Upper lobe of left lung (tissue), 6 donors: Measurements from ENCODE around the gene TMPRSS4. TPM values are rescaled to one million over a fixed set of nuclear protein-coding genes. Genes with fewer than 3 reads are reported as not detected.

Experiments used
- ATAC-seq, 2 donors: fragments of 200-7000 bp; cut with Tn5 transposase; one replicate each; pipeline ENCODE4 v1.9.1; 2022; ENCODE audit warnings: mild to moderate bottlenecking in 2 of 2, moderate library complexity in 2 of 2; ENCODE audit not compliant: low FRiP score in 2 of 2
- DNase-seq, 2 donors: peaks; one replicate each; pipeline ENCODE4 v3.0.0-alpha.2; 2019 to 2020
- H3K27ac ChIP-seq, 4 donors: fragments of 200-600 bp; sonication (generic); one replicate each; pipeline ENCODE4 v1.5.1; 2016 to 2019
- H3K27me3 ChIP-seq, 4 donors: fragments of 200-600 bp; sonication (generic); one replicate each; pipeline ENCODE4 v1.5.1; 2017 to 2019
- H3K36me3 ChIP-seq, 4 donors: fragments of 200-600 bp; sonication (generic); one replicate each; pipeline ENCODE4 v1.5.1; 2016 to 2019
- H3K4me1 ChIP-seq, 4 donors: fragments of 200-600 bp; sonication (generic); one replicate each; pipeline ENCODE4 v1.5.1; 2018 to 2019
- H3K4me3 ChIP-seq, 4 donors: fragments of 200-600 bp; sonication (generic); one replicate each; pipeline ENCODE4 v1.5.1; 2017 to 2019; ENCODE audit warnings: mild to moderate bottlenecking in 2 of 4, moderate library complexity in 1 of 4
- H3K9me3 ChIP-seq, 4 donors: fragments of 200-600 bp; sonication (generic); one replicate each; pipeline ENCODE4 v1.5.1; 2018 to 2019
- EP300 ChIP-seq, 4 donors: sonication (generic); formaldehyde crosslinking; IDR thresholded peaks; one replicate each; pipeline ENCODE4 v1.5.1; 2017; ENCODE audit warnings: antibody characterized with exemption in 4 of 4, control low read depth in 2 of 4
- POLR2A ChIP-seq, 4 donors: fragments of 450-650 bp; IDR thresholded peaks; one replicate each; pipeline ENCODE4 v1.5.1; 2016 to 2017; ENCODE audit warnings: antibody characterized with exemption in 4 of 4, mild to moderate bottlenecking in 2 of 4
- POLR2AphosphoS5 ChIP-seq, 2 donors: sonication (generic); formaldehyde crosslinking; IDR thresholded peaks; one replicate each; pipeline ENCODE4 v1.5.1; 2017; ENCODE audit warnings: antibody characterized with exemption in 2 of 2
- WGBS, 2 donors: methylation state at CpG; one replicate each; pipeline ENCODE4 v1.1.5; 2017 to 2018; 5-methylcytosine and 5-hydroxymethylcytosine counted together
- total RNA-seq, 6 donors: library from RNA; depleted of rRNA in 4 of 6; stranded (reverse); fragments of >200 nt in 4 of 6; gene quantifications; one replicate each; pipeline versions ENCODE4 v1.1.0 to v1.2.1, GENCODE V29; 2016 to 2021
- TF ChIP-seq, protein P1 (sequence below), 6 experiments: fragments of 450-650 bp in 4 of 6; fragments of 200-600 bp in 2 of 6; sonication (generic) in 2 of 6; IDR thresholded peaks; one replicate each; pipeline ENCODE4 v1.5.1; 2016 to 2019; ENCODE audit warnings: antibody characterized with exemption in 6 of 6
- donor health status: DM: no; HTN: no; CAD: no; lungs with moderate emphysema.
- donor health status: DM: no; HTN: yes; CAD: no; lungs with severe emphysema.

The TMPRSS4 gene
- total RNA-seq, 6 donors from 2014 or later = 1.6 to 14.3 (median 3.1) TPM

DNA sequence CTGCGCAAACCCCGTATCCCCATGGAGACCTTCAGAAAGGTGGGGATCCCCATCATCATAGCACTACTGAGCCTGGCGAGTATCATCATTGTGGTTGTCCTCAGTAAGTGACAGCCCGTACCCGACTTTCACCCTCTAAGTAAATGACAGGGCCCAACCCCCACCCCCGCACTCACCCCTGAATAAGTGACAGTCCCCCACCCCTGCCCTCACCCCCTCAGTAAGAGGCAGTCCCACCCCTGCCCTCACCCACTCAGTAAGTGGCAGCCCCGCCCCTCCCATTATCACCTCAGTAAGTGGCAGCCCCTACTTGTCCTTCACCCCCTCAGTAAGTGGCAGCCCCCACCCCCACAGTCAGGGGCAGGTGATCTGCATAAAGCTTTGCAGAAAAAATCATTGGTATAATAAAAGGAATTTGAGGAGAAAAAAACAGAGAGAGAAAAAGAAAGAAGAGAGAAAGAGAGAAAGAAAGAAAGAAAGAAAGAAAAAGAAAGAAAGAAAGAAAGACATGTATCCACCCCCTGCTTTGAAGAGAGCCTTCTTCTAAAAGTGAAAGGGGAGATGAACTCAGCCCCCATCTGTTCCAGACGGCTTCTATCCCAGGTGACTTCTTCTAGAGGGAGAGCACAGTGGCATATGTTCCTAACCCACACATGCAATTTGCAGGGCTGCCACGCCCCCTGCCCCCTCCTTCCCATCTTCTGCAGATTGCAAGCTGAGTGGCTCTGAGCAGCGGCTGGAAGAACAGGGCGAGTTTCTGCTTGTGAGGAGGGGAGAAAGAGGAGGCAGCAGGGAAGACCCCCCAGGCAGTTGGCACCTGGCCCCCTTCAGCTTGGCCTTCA lies 22.3 kb downstream of the TMPRSS4 start:
- TF ChIP-seq POLR2AphosphoS5 (IDR thresholded peaks at IDR 0.05) (no peak), POLR2A (IDR thresholded peaks at IDR 0.05) (no peak)
- TF ChIP-seq, protein P1, sequence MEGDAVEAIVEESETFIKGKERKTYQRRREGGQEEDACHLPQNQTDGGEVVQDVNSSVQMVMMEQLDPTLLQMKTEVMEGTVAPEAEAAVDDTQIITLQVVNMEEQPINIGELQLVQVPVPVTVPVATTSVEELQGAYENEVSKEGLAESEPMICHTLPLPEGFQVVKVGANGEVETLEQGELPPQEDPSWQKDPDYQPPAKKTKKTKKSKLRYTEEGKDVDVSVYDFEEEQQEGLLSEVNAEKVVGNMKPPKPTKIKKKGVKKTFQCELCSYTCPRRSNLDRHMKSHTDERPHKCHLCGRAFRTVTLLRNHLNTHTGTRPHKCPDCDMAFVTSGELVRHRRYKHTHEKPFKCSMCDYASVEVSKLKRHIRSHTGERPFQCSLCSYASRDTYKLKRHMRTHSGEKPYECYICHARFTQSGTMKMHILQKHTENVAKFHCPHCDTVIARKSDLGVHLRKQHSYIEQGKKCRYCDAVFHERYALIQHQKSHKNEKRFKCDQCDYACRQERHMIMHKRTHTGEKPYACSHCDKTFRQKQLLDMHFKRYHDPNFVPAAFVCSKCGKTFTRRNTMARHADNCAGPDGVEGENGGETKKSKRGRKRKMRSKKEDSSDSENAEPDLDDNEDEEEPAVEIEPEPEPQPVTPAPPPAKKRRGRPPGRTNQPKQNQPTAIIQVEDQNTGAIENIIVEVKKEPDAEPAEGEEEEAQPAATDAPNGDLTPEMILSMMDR (IDR thresholded peaks at IDR 0.05) = no peak
- no peak for ATAC-seq

GRCh38 chr11:118099838-118100556 lies 23.1 kb downstream of the TMPRSS4 start:
- Histone ChIP-seq H3K36me3 (no peaks in the 10 kb centered on the region), H3K4me1 (no peaks in the 10 kb centered on the region), H3K27me3 (no peaks in the 10 kb centered on the region), H3K27ac (no peak overlapping the region), H3K9me3 (no peaks in the 10 kb centered on the region), H3K4me3 (no peak overlapping the region)
- DNase-seq = no peak
- no peak for TF ChIP-seq EP300 (IDR thresholded peaks at IDR 0.05)
- no peak for TF ChIP-seq POLR2AphosphoS5 (IDR thresholded peaks at IDR 0.05)
- no peak for TF ChIP-seq POLR2A (IDR thresholded peaks at IDR 0.05)
- TF ChIP-seq, protein P1 (IDR thresholded peaks at IDR 0.05) = no peak
- WGBS, 2 donors = 84% methylated on average over 10 of the region's 10 CpGs
- ATAC-seq = no peak

More for the DNA sequence above, 22.3 kb downstream of the TMPRSS4 start:
- H3K27ac ChIP-seq = no peak overlapping the region
- 71 to 73% methylated on average over 10 to 11 of the region's 11 CpGs for WGBS, 2 donors
- H3K4me3 ChIP-seq = no peak overlapping the region
- H3K9me3 ChIP-seq = no peaks in the 10 kb centered on the region
- no peak for DNase-seq
- no peaks in the 10 kb centered on the region for H3K36me3 ChIP-seq
- H3K27me3 ChIP-seq = no peaks in the 10 kb centered on the region
- no peaks in the 10 kb centered on the region for H3K4me1 ChIP-seq

DNA sequence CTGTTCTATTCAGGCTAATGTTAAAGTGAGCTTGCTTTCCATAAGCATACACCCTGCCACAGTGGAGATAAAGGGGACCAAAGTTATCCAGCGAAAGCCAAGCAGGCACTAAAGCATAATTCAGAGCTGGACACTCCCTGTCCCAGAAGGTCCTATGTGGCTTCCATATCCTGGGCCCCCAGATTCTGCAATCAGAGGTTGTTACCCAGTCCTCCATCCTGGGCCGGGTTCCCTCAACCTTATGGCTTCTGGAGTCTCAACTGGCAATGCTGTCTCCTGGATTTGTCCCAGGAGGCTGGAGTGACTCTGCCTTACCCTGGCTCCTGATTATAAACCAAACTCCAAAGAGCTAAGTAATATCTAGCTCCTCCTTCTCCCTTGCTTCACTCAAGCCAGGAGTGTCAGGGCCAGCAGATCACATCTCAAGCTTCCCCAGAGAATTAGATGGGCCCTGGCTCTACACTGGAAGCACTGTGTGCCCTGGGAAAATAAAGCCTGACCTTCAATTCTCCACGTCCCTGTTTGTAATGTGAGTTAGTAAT lies 23.9 kb downstream of the TMPRSS4 start:
- no peaks in the 10 kb centered on the region for H3K36me3 ChIP-seq
- H3K4me1 ChIP-seq = no peaks in the 10 kb centered on the region
- no peaks in the 10 kb centered on the region for H3K9me3 ChIP-seq
- DNase-seq (no peak), ATAC-seq (no peak)
- H3K27ac ChIP-seq = no peak overlapping the region
- no peak overlapping the region for H3K4me3 ChIP-seq
- H3K27me3 ChIP-seq = no peaks in the 10 kb centered on the region
- WGBS, 2 donors = 57 to 74% methylated on average over 3 of the region's 3 CpGs
- TF ChIP-seq POLR2AphosphoS5 (IDR thresholded peaks at IDR 0.05) (no peak), POLR2A (IDR thresholded peaks at IDR 0.05) (no peak), EP300 (IDR thresholded peaks at IDR 0.05) (no peak)
- TF ChIP-seq, protein P1 (IDR thresholded peaks at IDR 0.05) = no peak

DNA sequence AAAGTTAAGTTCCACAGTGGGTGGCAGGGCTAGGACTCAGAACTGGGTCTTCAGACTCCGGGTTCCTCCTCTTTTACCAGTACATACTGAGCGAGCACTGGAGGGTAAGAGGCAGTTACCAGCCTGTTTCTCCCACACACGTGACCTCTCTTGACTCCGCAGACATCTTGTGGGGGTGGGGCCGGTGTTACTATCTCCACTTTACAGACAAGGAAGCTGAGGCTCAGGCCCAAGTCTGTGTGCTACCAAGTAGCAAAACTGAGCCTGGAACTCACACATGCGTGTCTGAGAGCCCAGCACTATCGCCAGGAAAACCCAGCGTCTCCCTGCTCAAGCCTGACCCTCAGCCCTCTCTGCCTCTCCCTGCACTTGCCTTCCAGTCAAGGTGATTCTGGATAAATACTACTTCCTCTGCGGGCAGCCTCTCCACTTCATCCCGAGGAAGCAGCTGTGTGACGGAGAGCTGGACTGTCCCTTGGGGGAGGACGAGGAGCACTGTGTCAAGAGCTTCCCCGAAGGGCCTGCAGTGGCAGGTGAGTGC lies 25.9 kb downstream of the TMPRSS4 start:
- no peak overlapping the region for H3K4me3 ChIP-seq
- H3K4me1 ChIP-seq = no peaks in the 10 kb centered on the region
- TF ChIP-seq EP300 (IDR thresholded peaks at IDR 0.05) (no peak), POLR2AphosphoS5 (IDR thresholded peaks at IDR 0.05) (no peak), POLR2A (IDR thresholded peaks at IDR 0.05) (no peak)
- TF ChIP-seq, protein P1 (IDR thresholded peaks at IDR 0.05) = no peak
- DNase-seq = no peak
- no peak overlapping the region for H3K27ac ChIP-seq
- no peaks in the 10 kb centered on the region for H3K9me3 ChIP-seq
- ATAC-seq = no peak
- H3K27me3 ChIP-seq = no peaks in the 10 kb centered on the region
- no peaks in the 10 kb centered on the region for H3K36me3 ChIP-seq
- WGBS, 2 donors = 63 to 81% methylated on average over 8 to 13 of the region's 13 CpGs
